Measurements from ENCODE around the gene KDM6A.

- TF ChIP-seq CTCF (IDR thresholded peaks at IDR 0.05) (no peak), GABPB1 (CRISPR knock-in tag; IDR thresholded peaks at IDR 0.05) (no peak), FOXP4 (CRISPR knock-in tag; IDR thresholded peaks at IDR 0.05) (no peak), USF2 (CRISPR knock-in tag; IDR thresholded peaks at IDR 0.05) (no peak), NR2C2 (CRISPR knock-in tag; IDR thresholded peaks at IDR 0.05) (no peak)
Observed at GRCh38 chrX:44980883-44981282, 107.9 kb downstream of the KDM6A start.

Data from WTC11 (cell line).